HK-2 (cell line): ENCODE results near the gene NDUFA13.

Source experiments
- DNase-seq: peaks from one replicate; pipeline ENCODE4 v3.0.0-alpha.2; 2018; ENCODE audit not compliant: unreplicated experiment

The NDUFA13 gene

DNA sequence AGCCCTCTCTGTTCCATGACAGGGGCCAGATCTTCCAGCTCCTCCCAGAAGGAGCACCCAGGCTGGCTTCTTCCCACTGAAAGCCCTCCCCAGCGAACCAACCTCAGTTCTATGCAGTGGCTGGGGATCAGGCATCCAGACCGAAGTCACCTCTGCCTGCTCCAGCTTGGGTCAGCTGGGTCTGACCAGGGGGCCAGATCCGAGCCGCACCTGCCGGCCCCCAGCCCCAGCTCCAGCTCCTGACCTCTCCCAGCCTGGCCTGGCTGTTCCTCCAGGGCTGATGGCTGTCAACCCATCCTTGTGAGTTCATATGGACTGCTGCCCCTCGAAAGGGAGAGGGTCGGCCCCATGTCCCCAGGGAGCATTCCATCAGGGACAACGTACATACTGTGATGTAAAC lies 8.7 kb upstream of the NDUFA13 start:
- no peak for DNase-seq

DNA sequence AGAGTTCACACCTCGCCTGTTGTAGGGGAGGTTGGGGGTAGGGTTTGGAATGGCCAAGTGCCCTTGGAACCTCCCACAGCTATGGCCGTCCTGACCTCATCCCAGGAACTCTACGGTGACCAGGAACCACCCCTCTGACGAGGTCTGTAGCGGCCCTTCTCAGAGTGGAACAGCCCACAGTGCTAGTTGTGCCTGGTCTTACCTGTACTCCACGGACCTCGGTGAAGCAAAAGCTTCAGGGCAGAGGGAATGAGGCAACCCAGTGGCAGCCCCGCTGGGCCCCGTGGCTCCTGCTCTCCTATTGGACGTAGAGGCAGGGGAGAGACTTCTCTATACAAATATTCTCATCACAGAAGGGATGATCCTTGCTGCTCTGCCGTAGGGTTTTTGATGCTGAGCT lies 7.8 kb upstream of the NDUFA13 start:
- no peak for DNase-seq

DNA sequence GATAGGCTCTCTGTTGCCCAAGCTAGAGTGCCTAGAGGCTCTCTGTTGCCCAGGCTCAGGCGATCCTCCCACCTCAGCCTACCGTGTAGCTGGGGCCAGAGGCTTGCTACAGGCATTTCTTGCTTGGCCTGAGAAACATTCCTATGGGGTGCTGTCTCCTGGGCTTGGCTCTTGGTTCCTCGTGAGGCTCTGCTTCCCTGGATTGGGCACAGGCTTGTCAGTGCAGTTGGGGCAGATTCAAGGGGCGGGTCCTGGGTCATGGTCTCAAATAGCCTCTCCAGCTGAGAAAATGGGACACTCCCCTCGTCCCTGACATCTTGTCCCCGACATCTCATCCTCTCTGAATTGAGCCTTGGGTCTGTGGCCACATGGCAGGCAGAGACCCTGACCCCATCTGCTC lies 5.6 kb upstream of the NDUFA13 start:
- DNase-seq = no peak

DNA sequence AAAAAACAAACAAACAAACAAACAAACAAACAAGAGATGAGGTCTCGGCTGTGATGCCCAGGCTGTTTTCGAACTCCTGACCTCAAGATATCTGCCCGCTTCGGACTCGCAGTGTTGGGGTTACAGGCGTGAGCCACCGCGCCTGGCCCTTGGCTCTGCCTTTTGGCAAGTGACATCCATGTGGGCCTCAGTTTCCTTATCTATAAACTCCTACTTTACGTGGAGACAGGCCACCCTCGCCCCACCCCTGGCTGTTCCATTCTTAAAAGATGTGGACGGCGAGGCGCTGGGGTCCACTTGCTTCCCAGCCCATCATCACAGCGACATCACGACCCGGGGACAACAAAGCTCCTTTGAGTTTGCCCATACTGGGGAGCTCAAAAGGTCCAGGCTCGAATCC lies 2.3 kb upstream of the NDUFA13 start:
- no peak for DNase-seq

DNA sequence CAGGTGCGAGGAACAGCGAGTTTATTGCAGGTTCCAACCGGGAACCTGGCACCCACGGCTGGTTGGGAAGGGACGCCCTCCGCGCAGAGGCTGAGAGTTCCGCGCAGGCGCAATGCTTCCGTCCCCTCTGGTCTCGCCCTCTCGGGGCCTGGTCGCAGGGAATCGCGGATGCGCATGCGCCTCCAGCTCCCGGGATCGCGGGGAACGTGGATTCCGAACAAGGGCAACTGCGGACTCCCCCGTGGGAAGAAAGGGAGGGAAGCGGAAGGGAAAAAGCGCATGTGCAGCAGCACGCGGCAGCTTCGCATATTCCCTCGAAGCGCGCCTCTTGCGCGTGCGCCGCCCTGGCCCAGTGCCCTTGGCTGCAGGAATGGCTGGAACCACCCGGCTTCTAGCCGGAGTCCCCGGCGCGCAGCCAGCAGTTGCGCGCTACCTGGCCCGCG lies 1.8 kb upstream of the NDUFA13 start:
- no peak for DNase-seq

DNA sequence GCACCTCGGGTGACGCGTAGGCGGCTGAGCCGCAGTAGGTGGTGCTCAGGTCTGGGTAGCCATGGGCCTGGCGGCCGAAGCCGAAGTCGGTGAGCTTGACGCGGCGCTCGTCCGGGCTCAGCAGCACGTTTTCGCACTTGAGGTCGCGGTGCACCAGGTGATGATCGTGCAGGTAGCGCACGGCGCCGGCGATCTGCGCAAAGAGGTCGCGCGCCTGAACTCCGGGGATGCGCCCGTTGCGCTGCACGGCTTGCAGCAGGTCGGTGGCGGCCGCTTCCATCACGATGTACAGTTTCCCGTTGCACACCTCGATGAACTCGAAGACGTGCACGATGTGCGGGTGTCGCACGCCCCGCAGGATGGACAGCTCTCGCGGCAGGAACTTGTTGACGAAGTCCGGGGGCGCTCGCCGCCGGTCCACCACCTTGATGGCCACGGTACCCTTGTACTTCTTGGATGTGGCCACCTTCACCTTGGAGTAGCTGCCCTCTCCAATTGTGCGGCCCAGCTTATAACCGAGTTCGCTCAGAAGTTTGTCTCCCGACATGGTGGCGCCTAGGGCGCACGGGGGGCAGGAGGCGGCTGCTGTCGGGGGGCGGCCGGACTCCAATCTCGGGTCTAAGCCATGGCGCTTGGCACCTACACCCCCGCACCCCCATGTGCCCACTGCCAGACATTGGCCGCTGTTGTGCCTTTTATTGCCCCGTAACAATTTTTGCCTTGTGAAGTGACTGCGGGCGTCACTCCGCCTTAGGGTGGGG lies 964 bp upstream of the NDUFA13 start, which contains the start of gene TSSK6:
Gene TSSK6 (minus strand): TSS at position 668 of the 761 bp plus-strand sequence. CDS start 121 bp downstream, at position 547.
- DNase-seq = no peak

DNA sequence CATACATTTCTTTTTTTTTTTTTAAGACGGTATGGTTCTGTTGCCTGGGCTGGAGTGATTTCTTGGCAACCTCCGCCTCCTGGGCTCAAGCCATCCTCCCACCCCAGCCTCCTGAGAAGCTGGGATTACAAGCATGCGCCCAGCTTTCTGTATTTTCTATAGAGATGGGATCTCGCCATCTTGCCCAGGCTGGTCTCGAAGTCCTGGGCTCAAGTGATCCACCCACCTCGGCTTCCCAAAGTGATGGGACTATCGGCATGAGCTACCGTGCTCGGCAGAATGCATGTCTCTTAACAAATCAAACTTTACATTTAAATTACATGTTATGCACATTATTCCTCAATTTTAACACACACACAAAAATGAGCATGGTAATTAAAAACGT lies 1.2 kb downstream of the NDUFA13 start:
- no peak for DNase-seq

DNA sequence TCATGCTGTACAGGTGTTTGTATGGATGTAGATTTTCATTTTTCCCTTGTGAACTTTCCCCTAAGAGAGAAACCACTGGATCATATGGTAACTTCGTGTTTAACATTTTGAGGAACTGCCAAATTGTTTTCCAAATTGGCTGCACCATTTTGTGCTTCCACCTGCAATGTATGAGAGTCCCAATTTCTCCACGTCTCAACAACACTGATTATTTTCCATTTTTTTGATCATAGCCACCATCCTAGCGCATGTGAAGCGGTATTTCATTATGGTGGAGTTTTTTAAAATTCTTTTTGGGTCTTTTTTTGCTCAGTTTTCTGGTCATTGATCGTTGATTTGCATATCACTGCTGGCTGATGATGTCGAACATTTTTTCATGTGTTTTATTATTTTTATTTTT lies 5.0 kb downstream of the NDUFA13 start:
- DNase-seq = no peak

DNA sequence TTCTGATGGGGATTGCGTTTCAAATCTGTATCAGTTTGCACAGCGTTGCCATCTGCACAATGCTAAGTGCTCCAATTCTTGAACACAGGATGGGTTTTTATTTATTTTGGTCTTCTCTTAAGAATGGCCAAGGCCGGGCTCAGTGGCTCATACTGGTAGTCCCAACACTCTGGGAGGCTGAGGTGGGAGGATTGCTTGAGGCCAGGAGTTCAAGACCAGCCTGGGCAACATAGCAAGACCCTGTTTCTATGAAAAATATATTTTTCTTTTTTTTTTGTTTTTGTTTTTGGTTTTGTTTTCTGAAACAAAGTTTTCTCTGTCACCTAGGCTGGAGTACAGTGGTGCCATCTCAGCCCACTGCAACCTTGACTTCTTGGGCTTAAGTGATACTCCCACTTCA lies 7.2 kb downstream of the NDUFA13 start:
- DNase-seq = no peak

DNA sequence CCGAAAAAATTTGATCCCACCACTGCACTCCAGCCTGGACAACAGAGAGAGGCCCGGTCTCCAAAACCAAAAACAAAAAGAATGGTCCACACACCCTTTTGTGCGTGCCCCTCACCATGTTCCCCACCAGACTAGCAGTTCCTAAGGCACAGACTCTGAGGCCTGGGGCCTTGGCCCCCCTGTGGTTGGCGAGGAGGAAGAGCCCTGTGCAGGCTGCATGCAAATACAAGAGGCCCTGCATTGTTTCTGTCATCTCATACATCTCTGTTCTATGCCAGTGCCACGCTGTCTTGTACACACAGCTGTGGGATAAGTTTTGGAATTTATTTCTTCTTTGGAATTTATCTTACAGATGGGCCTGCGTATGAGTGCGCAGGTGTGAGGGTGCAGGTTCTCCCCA lies 8.0 kb downstream of the NDUFA13 start:
- DNase-seq = no peak

DNA sequence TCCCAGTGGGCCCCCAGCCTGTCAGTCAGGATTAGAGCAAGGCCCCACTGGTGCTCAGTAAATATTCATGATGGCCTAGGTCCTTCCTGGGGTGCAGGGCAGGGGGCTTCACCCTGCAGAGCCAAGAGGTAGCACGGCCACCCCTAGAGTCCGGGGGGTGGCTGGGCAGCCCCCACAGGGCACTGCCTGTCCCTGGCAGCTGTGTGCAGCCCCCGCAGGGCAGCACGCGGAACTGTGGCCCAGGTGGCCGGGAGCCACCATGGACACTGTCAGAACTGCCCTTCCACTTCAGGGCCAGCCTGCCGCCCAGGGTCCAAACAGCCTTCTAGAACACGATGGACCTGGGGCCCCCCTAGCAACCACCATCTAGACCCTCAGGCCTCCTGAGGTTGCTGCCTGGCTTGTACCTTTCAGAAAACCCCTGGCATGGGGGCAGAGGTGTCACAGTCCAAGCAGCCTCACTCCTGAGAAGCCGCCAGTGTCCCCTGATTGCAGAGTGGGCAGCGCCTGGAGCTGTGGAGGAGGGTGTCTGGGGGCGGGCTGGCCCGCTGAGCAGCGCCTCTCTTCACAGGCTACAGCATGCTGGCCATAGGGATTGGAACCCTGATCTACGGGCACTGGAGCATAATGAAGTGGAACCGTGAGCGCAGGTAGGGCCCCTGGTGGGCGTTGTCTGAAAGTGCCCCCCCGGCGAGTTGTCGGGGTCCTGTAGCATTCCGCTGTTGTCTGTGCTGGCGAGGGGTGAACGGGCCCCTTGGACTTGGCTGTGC lies 9.8 kb downstream of the NDUFA13 start:
- no peak for DNase-seq

DNA sequence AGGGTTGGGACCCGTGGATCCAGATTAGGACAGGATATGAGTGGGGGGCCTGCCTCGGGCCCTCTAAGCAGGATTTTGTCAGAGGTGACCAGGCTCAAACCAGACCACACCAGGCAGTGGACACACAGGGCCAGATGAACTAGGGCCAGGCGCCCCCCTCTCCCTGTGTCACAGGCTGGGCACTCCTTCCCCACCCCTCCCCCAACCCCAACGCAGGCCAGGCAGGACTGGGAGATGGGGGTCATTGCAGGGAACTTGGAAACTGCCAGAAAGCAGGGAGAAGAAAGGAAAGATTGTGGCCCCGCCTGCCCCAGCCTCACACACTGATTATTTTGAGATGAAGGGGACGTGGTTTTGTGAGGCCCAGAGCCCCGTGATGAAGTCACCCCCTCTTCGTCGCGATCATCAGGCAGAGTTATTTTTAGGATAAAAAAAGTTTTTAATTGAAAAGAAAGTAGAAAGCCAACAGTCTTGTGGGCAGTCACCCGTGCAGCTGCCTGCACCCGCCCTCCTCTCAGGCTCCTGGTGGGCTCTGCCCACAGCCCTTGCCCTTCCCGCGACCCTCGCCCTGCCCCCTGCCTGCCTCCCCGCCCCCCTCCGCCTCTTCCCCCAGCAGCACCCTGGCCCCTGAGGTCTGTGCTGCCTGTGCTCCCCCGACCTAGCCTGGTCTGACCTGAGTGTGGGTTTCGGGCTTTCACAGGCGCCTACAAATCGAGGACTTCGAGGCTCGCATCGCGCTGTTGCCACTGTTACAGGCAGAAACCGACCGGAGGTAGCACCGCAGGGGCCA lies 10.8 kb downstream of the NDUFA13 start:
- no peak for DNase-seq

DNA sequence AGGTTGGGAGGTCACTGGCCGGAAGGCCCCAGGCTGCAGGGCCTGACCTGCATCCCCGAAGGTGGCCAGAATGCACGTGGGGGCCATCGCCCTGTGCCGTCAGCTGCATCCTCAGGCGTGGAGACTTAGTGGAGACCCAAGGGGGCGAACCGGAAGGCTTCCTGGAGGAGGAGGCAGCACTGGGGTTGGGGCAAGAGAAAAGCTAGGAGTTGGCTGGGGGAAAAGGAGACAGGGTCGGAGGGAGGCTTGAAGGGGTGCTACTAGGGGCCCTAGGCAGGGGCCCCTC lies 11.3 kb downstream of the NDUFA13 start:
- no peak for DNase-seq

DNA sequence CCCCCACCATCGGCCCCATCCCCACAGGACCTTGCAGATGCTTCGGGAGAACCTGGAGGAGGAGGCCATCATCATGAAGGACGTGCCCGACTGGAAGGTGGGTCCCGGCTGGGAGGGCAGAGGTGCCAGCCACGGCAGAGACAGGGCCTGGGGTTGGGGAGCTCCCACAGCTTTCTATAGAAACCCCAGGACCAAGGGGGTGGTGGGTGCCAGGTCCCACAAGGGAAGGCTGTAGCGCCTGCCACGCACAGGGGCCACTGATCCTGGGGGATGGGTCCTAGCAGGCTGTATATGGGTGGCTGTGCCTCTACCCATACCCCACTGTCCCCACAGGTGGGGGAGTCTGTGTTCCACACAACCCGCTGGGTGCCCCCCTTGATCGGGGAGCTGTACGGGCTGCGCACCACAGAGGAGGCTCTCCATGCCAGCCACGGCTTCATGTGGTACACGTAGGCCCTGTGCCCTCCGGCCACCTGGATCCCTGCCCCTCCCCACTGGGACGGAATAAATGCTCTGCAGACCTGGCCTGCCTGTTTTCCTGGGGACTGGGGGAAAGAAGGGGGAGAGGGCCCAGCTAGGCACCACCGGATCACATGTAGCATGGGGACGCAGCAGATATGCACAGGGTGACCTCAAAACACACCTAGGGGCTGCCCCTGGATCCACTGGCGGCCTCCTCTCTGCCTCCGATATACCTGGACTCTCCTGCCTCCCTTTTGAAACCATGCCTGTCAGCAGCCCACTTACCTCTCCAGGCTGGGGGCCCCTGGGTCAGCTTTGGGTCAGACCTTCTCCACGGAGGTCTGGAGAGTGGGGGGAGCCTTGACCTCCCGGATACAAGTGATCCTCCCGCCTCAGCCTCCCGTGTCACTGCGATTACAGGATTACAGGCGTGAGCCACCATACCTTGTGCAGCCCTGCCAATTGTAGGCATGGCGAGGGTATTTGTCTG lies 11.9 kb downstream of the NDUFA13 start:
- no peak for DNase-seq

DNA sequence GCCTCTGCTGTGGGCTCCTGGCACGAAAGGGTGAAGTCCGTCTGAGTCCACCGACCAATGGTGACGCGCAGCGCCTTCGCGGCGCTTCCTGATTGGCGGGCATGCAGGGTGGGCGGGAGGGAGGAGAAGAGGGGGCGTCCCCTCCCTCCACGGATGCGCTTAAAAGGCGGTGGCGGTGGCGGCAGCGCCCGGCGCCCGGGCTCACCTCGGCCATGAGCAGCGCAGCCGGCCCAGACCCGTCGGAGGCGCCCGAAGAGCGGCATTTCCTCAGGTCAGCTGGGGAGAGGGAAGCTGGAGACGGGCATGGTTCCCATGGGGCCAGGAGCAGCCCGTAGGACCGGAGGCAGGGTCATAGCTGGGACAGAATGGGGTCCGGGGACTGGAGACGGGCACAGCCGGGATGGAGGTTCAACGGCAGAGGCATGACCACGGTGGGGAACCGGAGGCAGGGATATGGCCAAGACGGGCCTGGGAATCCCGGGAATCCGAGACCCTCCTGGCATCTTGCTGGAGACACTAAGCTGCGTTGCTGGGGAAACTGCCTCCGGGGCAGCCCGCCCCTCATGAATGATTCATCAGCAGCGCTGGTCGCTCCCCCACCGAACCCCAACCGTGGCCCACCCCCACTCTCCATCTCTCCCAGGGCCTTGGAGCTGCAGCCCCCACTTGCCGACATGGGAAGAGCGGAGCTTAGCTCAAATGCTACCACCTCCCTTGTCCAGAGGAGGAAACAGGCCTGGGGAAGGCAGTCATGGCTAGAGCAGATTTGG lies 12.9 kb downstream of the NDUFA13 start, which contains the start of gene YJEFN3:
Gene YJEFN3 (plus strand): TSS at position 191 of the 770 bp plus-strand sequence. CDS start 22 bp downstream, at position 213.
- no peak for DNase-seq

DNA sequence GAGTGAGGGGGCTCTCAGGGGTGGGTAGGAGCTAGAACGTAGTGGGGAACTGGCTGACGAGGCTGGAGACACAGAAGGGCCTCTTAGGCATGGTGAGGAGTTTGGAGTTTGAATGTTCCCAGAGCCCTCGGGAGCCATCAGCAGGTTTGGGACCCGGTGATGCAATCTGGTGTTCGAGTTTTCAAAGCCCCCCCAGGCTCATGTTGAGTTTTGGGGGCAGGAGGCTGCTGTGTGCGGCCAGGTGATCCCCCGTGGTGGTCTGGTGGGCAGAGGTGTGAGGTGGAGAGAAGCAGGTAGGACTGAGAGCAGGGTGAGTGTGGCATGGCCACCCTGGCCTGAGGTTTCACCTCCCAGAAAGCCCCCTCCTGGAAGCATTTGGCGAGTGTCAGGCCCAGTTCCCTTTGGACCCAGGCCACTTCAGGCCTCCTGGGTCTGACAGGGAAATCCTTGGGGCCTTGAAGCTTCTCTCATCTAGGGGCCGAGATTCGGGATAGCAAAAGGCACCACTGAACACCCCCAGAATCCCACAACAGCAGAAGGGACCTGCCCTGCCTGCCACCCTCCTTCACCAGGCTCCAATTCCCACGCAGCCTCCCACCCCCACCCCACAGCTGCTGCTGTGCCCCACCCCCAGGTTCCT lies 13.9 kb downstream of the NDUFA13 start:
- DNase-seq = no peak

DNA sequence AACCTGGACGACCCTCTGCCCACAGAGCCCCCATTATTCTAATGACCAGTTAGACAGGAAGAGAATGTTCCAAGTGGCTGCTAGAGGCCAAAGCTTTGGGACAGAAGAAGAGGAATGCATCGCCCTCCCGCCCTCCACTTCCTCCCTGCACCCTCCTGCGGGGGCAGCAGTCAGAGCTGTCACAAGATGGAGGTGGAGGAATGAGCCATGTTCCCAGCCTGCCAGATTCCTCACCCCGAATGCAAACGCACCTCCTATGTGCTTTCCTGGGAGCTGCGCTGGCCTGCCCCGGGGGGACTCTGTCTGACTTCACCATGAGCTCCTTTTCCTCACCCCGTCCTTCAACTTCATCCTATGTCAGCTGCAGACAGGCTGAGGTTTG lies 14.4 kb downstream of the NDUFA13 start:
- DNase-seq = no peak

DNA sequence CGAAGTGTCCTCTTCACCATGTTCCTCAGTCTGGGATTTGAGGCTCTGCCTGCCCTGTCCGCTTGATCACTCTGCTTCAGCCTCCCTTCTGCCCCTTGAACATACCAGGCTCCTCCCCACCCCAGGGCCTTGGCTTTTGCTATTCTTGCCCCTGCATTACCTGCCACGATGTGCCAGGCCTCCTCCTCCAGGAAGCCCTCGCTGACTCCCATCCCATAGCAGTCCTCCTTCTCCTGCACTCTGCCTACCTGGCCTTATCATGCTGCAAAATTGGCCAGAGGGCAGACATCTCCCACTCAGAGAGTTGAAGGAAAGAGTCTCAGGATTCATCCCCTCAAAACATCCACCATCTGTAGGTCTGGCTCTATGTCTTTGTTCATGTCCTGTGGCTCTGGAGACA lies 14.9 kb downstream of the NDUFA13 start:
- DNase-seq = no peak

DNA sequence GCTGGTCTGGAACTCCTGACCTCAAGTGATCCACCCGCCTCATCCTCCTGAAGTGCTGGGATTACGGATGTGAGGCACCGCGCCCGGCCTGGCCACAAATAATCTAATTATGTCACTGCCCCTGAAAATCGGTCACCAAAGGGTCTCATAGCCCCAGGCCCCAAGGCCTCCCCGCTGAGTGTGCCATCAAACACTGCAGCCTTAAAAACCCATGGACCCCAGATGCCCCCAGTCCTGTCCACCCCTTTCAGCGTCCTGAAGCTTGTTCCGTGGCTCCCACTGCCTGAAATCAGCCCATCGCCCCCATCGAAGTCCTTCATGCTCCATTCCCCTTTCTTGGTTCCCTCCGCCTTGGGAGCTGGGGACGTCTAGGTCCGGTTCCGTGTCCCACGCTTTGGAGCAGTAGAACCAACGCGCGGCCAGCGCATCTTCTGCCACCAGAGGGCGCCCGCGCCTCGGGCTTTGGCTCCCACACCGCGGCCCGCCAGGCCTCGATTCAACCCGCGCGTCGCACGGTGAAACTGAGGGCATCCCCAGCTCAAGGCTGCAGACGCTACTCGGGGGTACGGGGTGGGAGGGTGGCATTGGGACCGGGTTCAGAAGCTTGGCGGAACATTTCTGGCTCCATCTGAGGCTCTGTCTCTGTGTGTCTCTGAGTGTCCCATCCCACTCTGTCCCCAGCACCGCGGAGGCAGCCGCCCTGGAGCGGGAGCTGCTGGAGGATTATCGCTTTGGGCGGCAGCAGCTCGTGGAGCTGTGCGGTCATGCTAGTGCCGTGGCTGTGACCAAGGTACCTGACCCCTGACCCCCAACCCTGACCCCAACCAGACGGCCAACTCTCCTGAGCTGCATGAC lies 16.2 kb downstream of the NDUFA13 start:
- no peak for DNase-seq
